Astrocyte of the spinal cord (primary cell): ENCODE data around the gene ZNF180.

Experiments
- DNase-seq: peaks from one replicate; pipeline ENCODE4 v3.0.0; 2011; ENCODE audit warnings: low read depth, low spot score
- H3K4me3 ChIP-seq: 2 replicates; pipeline ENCODE4 v1.5.1; 2011; ENCODE audit warnings: low read depth, mild to moderate bottlenecking, low read length, moderate library complexity
- CTCF ChIP-seq: IDR thresholded peaks from 2 replicates; pipeline ENCODE4 v1.5.1; 2012; ENCODE audit warnings: low read depth, mild to moderate bottlenecking, low read length, inconsistent platforms
- in situ Hi-C: cut with HindIII; loops from 2 replicates; pipeline ENCODE4 v1.10.0; 2017; ENCODE audit warnings: low sequenced_read_pairs

The ZNF180 gene

GRCh38 chr19:44430956-44431355 lies 69.4 kb downstream of the ZNF180 start:
- DNase-seq: no peak
- TF ChIP-seq CTCF: no peak
- H3K4me3 ChIP-seq: no peak overlapping the region
- in situ Hi-C loops: no loop called here
